MM.1S (cell line): ENCODE measurements around the gene TMEM271.

Experiments
- CTCF ChIP-seq: fragments of 300-600 bp; sonication (generic); IDR thresholded peaks from 2 replicates; pipeline ENCODE4 v1.5.1; 2016; ENCODE audit warnings: antibody characterized with exemption, low read length, mixed read lengths
- EZH2phosphoT487 ChIP-seq: fragments of 300-600 bp; sonication (generic); IDR thresholded peaks from 2 replicates; pipeline ENCODE4 v1.6.1; 2018; ENCODE audit warnings: antibody characterized with exemption, low read length

- no peak for TF ChIP-seq CTCF
- no peak for TF ChIP-seq EZH2phosphoT487
Observed at GRCh38 chr4:541271-541670, 34.8 kb downstream of the TMEM271 start.
